Measurements from ENCODE around the gene ZNF14.
A peak's percentile ranks its signal among the peaks of the same experiment; 100 is the strongest.
"Not testable (repeated sequence)": the region's sequence is repeated elsewhere in the genome, so short reads cannot be mapped to it uniquely, and the experiment has no call there.

Gene ZNF14

DNA sequence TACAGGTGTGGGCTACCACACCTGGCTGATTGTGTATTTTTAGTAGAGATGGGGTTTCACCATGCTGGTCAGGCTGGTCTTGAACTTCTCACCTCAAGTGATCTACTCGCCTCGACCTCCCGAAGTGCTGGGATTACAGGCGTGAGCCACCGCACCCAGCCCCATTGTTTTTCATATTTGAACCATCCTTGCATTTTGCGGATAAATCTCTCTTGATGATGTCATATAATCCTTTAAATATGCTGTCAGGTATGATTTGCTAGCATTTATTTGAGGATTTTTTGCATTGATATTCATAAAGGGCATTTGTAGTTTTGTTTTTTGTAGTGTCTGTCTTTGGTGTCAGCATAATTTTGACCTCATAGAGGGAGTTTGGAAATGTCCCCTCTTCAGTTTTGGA, 58.6 kb downstream of the ZNF14 start:
- Histone ChIP-seq H3K27ac (ENCODE audit: insufficient read depth in 1 of 2, low read depth in 1 of 2, low read length in 2 of 2, poor library complexity in 1 of 2, severe bottlenecking in 2 of 2) (no peak overlapping the region), H3K36me3 (ENCODE audit: control insufficient read depth in 4 of 4, insufficient read depth in 4 of 4, low read length in 3 of 4) (peaks cover 31 to 71% (median 58%) of the 10 kb centered on the region in 4 experiments), H3K9me3 (ENCODE audit: control extremely low read depth in 1 of 5, control insufficient read depth in 4 of 5, insufficient read depth in 2 of 5, low read depth in 1 of 5, low read length in 4 of 5) (peaks cover 6 to 67% (median 50%) of the 10 kb centered on the region in 5 experiments), H3K4me3 (ENCODE audit: control insufficient read depth in 1 of 7, extremely low read depth in 1 of 7, insufficient read depth in 4 of 7, low read depth in 2 of 7, low read length in 6 of 7) (peak overlapping the region in 1 of 7 experiments; percentile 1), H3K4me1 (ENCODE audit: control extremely low read depth in 1 of 4, control insufficient read depth in 4 of 4, insufficient read depth in 4 of 4, low read length in 3 of 4) (peaks cover 0 to 10% (median 8%) of the 10 kb centered on the region in 4 experiments), H3K27me3 (replicated peaks in 2 of 5; ENCODE audit: control insufficient read depth in 4 of 5, insufficient read depth in 5 of 5, low read length in 4 of 5) (no peaks in the 10 kb centered on the region)
- ChIA-PET POLR2A (no interaction called here), CTCF (no interaction called here)
- WGBS (ENCODE audit: insufficient coverage): 100% methylated on average over 1 of the region's 6 CpGs
- peak in 1 of 3 donors; percentile 33 for DNase-seq

DNA sequence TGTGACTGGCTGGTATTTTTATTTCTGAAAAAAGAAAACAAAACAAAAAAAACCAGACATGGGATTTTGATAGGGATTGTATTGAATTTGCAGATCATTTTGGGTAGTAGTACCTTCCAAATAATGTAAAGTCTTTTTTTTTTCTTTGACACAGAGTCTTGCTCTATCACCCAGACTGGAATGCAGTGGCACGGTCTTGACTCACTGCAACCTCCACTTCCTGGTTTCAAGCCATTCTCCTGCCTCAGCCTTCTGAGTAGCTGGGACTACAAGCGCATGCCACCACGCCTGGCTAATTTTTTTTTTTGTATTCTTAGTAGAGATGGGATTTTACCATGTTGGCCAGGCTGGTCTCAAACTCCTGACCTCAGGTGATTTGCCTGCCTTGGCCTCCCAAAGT, 60.1 kb downstream of the ZNF14 start:
- CTCF ChIA-PET: no interaction called here
- H3K27ac ChIP-seq (ENCODE audit: insufficient read depth in 1 of 2, low read depth in 1 of 2, low read length in 2 of 2, poor library complexity in 1 of 2, severe bottlenecking in 2 of 2): no peak overlapping the region
- H3K27me3 ChIP-seq (replicated peaks in 2 of 5; ENCODE audit: control insufficient read depth in 4 of 5, insufficient read depth in 5 of 5, low read length in 4 of 5): no peaks in the 10 kb centered on the region
- H3K9me3 ChIP-seq (ENCODE audit: control extremely low read depth in 1 of 5, control insufficient read depth in 4 of 5, insufficient read depth in 2 of 5, low read depth in 1 of 5, low read length in 4 of 5): peaks cover 3 to 52% (median 36%) of the 10 kb centered on the region in 5 experiments
- WGBS (ENCODE audit: insufficient coverage): 100% methylated on average over 1 of the region's 3 CpGs
- no peak overlapping the region for H3K4me3 ChIP-seq (ENCODE audit: control insufficient read depth in 1 of 7, extremely low read depth in 1 of 7, insufficient read depth in 4 of 7, low read depth in 2 of 7, low read length in 6 of 7)
- peaks cover 0 to 20% (median 13%) of the 10 kb centered on the region in 4 experiments for H3K4me1 ChIP-seq (ENCODE audit: control extremely low read depth in 1 of 4, control insufficient read depth in 4 of 4, insufficient read depth in 4 of 4, low read length in 3 of 4)
- DNase-seq: no peak
- peaks cover 20 to 56% (median 45%) of the 10 kb centered on the region in 4 experiments for H3K36me3 ChIP-seq (ENCODE audit: control insufficient read depth in 4 of 4, insufficient read depth in 4 of 4, low read length in 3 of 4)
- POLR2A ChIA-PET: interaction anchor here (0.7 kb wide), 1 partner anchor 1452 kb away, joined by 4 read pairs; no protein-coding TSS in a partner anchor

GRCh38 chr19:19670070-19670551, 62.8 kb downstream of the ZNF14 start:
- H3K4me1 ChIP-seq (ENCODE audit: control extremely low read depth in 1 of 4, control insufficient read depth in 4 of 4, insufficient read depth in 4 of 4, low read length in 3 of 4): peaks cover 0 to 27% (median 18%) of the 10 kb centered on the region in 4 experiments
- H3K27me3 ChIP-seq (replicated peaks in 2 of 5; ENCODE audit: control insufficient read depth in 4 of 5, insufficient read depth in 5 of 5, low read length in 4 of 5): no peaks in the 10 kb centered on the region
- peak overlapping the region in 5 of 7 experiments; percentile 86 to 96 (median 90) for H3K4me3 ChIP-seq (ENCODE audit: control insufficient read depth in 1 of 7, extremely low read depth in 1 of 7, insufficient read depth in 4 of 7, low read depth in 2 of 7, low read length in 6 of 7)
- CTCF ChIA-PET: no interaction called here
- 100% methylated on average over 7 of the region's 10 CpGs for WGBS (ENCODE audit: insufficient coverage)
- peak overlapping the region in 1 of 2 experiments; percentile 75 for H3K27ac ChIP-seq (ENCODE audit: insufficient read depth in 1 of 2, low read depth in 1 of 2, low read length in 2 of 2, poor library complexity in 1 of 2, severe bottlenecking in 2 of 2)
- no peak for DNase-seq
- POLR2A ChIA-PET: no interaction called here
- peaks cover 2 to 26% (median 17%) of the 10 kb centered on the region in 5 experiments for H3K9me3 ChIP-seq (ENCODE audit: control extremely low read depth in 1 of 5, control insufficient read depth in 4 of 5, insufficient read depth in 2 of 5, low read depth in 1 of 5, low read length in 4 of 5)
- peaks cover 2 to 29% (median 22%) of the 10 kb centered on the region in 4 experiments for H3K36me3 ChIP-seq (ENCODE audit: control insufficient read depth in 4 of 4, insufficient read depth in 4 of 4, low read length in 3 of 4)

DNA sequence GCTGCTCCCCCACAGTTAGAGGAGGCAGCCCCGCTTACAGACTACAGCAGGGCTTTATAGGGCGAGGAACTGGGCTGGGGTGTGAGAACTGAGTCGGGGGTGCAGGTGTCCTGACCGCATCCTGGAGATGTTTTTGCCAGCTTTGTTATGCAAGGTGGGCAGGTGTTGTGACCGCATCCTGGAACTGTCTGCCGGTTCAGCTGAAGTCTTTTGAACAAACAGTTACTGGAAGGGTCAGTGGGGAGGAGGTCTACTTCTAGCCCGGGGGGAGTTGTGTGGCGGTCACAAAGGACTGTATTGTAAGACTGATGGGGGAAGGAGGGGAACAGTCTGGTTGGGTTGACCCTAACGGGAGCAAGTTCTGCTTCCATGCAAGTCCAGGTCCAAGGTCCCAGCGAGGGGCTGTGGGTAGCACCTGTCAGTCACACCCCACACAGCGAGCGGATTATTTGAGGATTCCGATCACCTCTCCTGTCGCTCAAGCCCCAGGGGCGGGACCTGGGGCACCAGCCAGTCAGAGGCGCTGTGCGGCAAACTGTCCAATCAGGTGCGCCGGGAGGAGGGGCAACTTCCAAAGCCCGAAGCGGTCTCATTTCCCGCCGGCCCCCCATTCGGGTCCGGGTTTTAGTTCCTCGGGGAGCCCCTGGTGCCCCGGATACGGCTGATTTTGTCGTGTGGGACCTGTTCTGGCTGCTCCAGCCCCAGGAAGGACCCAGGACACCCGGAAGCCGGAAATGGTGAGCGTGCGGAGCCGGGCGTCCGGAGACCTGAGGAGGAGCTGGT, 64.5 kb downstream of the ZNF14 start, which contains the start of gene ZNF101:
Gene ZNF101, plus strand, starts transcription at position 610 of the 783 bp plus-strand sequence. Its CDS starts 125 bp downstream, at position 735.
- ChIA-PET POLR2A (interaction anchor here (0.6 to 0.9 kb wide), 3 partner anchors 34 to 197 kb away, joined by 3 to 6 read pairs (median 4); partner anchors contain the start of gene ZNF253), CTCF (interaction anchor here (0.8 to 1.3 kb wide), 2 partner anchors 40 to 289 kb away, joined by 3 read pairs; no protein-coding TSS in a partner anchor)
- Histone ChIP-seq H3K4me3 (ENCODE audit: control insufficient read depth in 1 of 7, extremely low read depth in 1 of 7, insufficient read depth in 4 of 7, low read depth in 2 of 7, low read length in 6 of 7) (peak within 1 kb of the TSS; percentile 78 to 96 (median 90)), H3K36me3 (ENCODE audit: control insufficient read depth in 4 of 4, insufficient read depth in 4 of 4, low read length in 3 of 4) (peaks cover 2 to 16% (median 10%) of the 10 kb centered on the region in 4 experiments), H3K27me3 (replicated peaks in 2 of 5; ENCODE audit: control insufficient read depth in 4 of 5, insufficient read depth in 5 of 5, low read length in 4 of 5) (no peaks in the 10 kb centered on the region), H3K27ac (ENCODE audit: insufficient read depth in 1 of 2, low read depth in 1 of 2, low read length in 2 of 2, poor library complexity in 1 of 2, severe bottlenecking in 2 of 2) (peak within 1 kb of the TSS; percentile 75 to 90), H3K4me1 (ENCODE audit: control extremely low read depth in 1 of 4, control insufficient read depth in 4 of 4, insufficient read depth in 4 of 4, low read length in 3 of 4) (peaks cover 0 to 27% (median 19%) of the 10 kb centered on the region in 4 experiments), H3K9me3 (ENCODE audit: control extremely low read depth in 1 of 5, control insufficient read depth in 4 of 5, insufficient read depth in 2 of 5, low read depth in 1 of 5, low read length in 4 of 5) (peaks cover 0 to 19% (median 9%) of the 10 kb centered on the region in 5 experiments)
- DNase-seq: peak; percentile 94 to 97 (median 96)
- WGBS (ENCODE audit: insufficient coverage): 0% methylated on average over 36 of the region's 36 CpGs

GRCh38 chr19:19665420-19665948, 67.4 kb downstream of the ZNF14 start:
- H3K4me1 ChIP-seq (ENCODE audit: control extremely low read depth in 1 of 4, control insufficient read depth in 4 of 4, insufficient read depth in 4 of 4, low read length in 3 of 4): peaks cover 6 to 47% (median 39%) of the 10 kb centered on the region in 4 experiments
- H3K9me3 ChIP-seq (ENCODE audit: control extremely low read depth in 1 of 5, control insufficient read depth in 4 of 5, insufficient read depth in 2 of 5, low read depth in 1 of 5, low read length in 4 of 5); POLR2A ChIA-PET; H3K36me3 ChIP-seq (ENCODE audit: control insufficient read depth in 4 of 4, insufficient read depth in 4 of 4, low read length in 3 of 4); H3K4me3 ChIP-seq (ENCODE audit: control insufficient read depth in 1 of 7, extremely low read depth in 1 of 7, insufficient read depth in 4 of 7, low read depth in 2 of 7, low read length in 6 of 7); H3K27ac ChIP-seq (ENCODE audit: insufficient read depth in 1 of 2, low read depth in 1 of 2, low read length in 2 of 2, poor library complexity in 1 of 2, severe bottlenecking in 2 of 2); H3K27me3 ChIP-seq (replicated peaks in 2 of 5; ENCODE audit: control insufficient read depth in 4 of 5, insufficient read depth in 5 of 5, low read length in 4 of 5); DNase-seq; CTCF ChIA-PET: not testable (repeated sequence)
- WGBS (ENCODE audit: insufficient coverage): 91% methylated on average over 16 of the region's 22 CpGs

DNA sequence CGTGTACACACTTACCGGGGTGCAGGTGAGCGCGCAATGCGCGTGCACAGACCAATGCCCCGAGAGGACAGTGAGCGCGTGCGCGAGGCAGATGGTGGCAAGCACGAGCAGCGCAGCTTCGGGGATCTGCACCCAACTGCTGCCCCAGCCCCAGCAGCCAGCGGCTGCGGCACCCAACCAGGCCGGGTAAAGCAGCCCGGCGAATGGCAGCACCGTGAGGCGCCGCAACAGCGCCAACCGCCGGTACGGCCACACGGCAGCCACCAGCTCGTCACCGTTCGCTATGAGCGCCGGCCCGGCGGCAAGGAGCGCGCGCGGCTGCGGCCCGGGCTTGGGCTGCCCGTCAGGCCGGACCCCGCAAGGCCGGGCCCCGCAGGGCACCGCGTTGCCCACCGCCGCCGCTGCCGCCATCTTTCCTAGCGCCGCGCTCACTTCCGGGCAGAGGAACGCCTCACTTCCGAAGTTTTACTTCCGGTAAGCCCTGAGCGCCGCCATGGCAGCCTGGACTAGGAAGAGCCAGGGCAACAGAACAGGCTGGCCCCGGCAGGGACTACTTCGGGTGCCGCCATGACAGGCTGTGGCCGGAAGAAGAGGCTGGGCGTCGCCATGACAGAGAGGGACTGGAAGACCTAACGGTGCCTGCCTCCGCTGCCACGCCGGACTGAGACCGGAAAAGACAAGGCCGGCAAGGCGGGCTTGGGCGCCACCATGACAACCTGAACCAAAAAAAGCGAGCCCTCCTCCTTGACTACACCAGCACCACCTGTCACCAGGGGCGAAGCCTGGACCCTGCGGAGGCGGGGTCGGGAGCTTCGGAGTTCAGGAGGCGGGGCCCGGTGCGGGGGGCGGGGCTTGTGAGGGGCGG, 69.4 kb downstream of the ZNF14 start, which contains the start of gene ATP13A1:
Gene ATP13A1, minus strand, starts transcription at position 421 of the 865 bp plus-strand sequence. Its CDS starts 10 bp downstream, at position 411.
- under 1% methylated on average over 58 of the region's 85 CpGs for WGBS (ENCODE audit: insufficient coverage)
- peaks cover 6 to 36% (median 28%) of the 10 kb centered on the region in 4 experiments for H3K4me1 ChIP-seq (ENCODE audit: control extremely low read depth in 1 of 4, control insufficient read depth in 4 of 4, insufficient read depth in 4 of 4, low read length in 3 of 4)
- H3K27ac ChIP-seq (ENCODE audit: insufficient read depth in 1 of 2, low read depth in 1 of 2, low read length in 2 of 2, poor library complexity in 1 of 2, severe bottlenecking in 2 of 2): peak within 1 kb of the TSS; percentile 90 to 94
- H3K27me3 ChIP-seq (replicated peaks in 2 of 5; ENCODE audit: control insufficient read depth in 4 of 5, insufficient read depth in 5 of 5, low read length in 4 of 5): no peaks in the 10 kb centered on the region
- H3K9me3 ChIP-seq (ENCODE audit: control extremely low read depth in 1 of 5, control insufficient read depth in 4 of 5, insufficient read depth in 2 of 5, low read depth in 1 of 5, low read length in 4 of 5): no peaks in the 10 kb centered on the region
- POLR2A ChIA-PET: interaction anchor here (0.7 to 2.1 kb wide), 2 partner anchors 20 to 203 kb away, joined by 4 read pairs; partner anchors contain the start of genes GMIP and ZNF253
- CTCF ChIA-PET: interaction anchor here (1.4 to 2.7 kb wide), 3 partner anchors 12 to 131 kb away, joined by 5 to 20 read pairs (median 10); partner anchors contain the start of gene GMIP
- peak; percentile 97 to 99 (median 99) for DNase-seq
- H3K4me3 ChIP-seq (ENCODE audit: control insufficient read depth in 1 of 7, extremely low read depth in 1 of 7, insufficient read depth in 4 of 7, low read depth in 2 of 7, low read length in 6 of 7): peak within 1 kb of the TSS; percentile 83 to 94 (median 92)
- H3K36me3 ChIP-seq (ENCODE audit: control insufficient read depth in 4 of 4, insufficient read depth in 4 of 4, low read length in 3 of 4): peaks cover 0 to 19% (median 14%) of the 10 kb centered on the region in 4 experiments
